Activated naive CD4-positive, alpha-beta T cell treated with anti-CD3 and anti-CD28 coated beads for 36 hours (primary cell): ENCODE data around the gene SCYGR1. TPM values are rescaled to one million over a fixed set of nuclear protein-coding genes. Genes with fewer than 3 reads are reported as not detected.
"Not testable (repeated sequence)": the region's sequence is repeated elsewhere in the genome, so short reads cannot be mapped to it uniquely, and the experiment has no call there.

Source experiments
- CTCF ChIA-PET: fragments of 350-600 bp; sonication (Branson Sonifier 250); formaldehyde crosslinking; loops from one replicate; lab custom pipeline; 2021; ENCODE audit warnings: antibody characterized with exemption; lab: Charles Lee
- DNase-seq: peaks from one replicate; pipeline ENCODE4 v3.0.0-alpha.2; 2020
- H3K27ac Mint-ChIP-seq: one replicate; pipeline ENCODE4 v1.8.0; 2021; ENCODE audit warnings: mild to moderate bottlenecking, mixed read lengths
- H3K27me3 Mint-ChIP-seq: one replicate; pipeline ENCODE4 v1.8.0; 2021; ENCODE audit warnings: low read depth, mixed read lengths
- H3K36me3 Mint-ChIP-seq: one replicate; pipeline ENCODE4 v1.8.0; 2021; ENCODE audit warnings: low read depth, mixed read lengths
- H3K4me1 Mint-ChIP-seq: one replicate; pipeline ENCODE4 v1.8.0; 2021; ENCODE audit warnings: low read depth, mixed read lengths
- H3K4me3 Mint-ChIP-seq: one replicate; pipeline ENCODE4 v1.8.0; 2021; ENCODE audit warnings: mild to moderate bottlenecking, moderate library complexity, mixed read lengths
- H3K9me3 Mint-ChIP-seq: one replicate; pipeline ENCODE4 v1.8.0; 2021; ENCODE audit warnings: mixed read lengths
- intact Hi-C: fragments of 100-400 bp; cut with micrococcal nuclease; formaldehyde crosslinking; loops from one replicate; pipeline ENCODE4 v1.15.1; 2023
- total RNA-seq, 2 experiments: library from RNA; stranded (reverse); gene quantifications; one replicate each; pipeline ENCODE4 v1.2.3, GENCODE V29; 2021

Gene SCYGR1
- total RNA-seq, 2 experiments from 2014 or later: not detected

DNA sequence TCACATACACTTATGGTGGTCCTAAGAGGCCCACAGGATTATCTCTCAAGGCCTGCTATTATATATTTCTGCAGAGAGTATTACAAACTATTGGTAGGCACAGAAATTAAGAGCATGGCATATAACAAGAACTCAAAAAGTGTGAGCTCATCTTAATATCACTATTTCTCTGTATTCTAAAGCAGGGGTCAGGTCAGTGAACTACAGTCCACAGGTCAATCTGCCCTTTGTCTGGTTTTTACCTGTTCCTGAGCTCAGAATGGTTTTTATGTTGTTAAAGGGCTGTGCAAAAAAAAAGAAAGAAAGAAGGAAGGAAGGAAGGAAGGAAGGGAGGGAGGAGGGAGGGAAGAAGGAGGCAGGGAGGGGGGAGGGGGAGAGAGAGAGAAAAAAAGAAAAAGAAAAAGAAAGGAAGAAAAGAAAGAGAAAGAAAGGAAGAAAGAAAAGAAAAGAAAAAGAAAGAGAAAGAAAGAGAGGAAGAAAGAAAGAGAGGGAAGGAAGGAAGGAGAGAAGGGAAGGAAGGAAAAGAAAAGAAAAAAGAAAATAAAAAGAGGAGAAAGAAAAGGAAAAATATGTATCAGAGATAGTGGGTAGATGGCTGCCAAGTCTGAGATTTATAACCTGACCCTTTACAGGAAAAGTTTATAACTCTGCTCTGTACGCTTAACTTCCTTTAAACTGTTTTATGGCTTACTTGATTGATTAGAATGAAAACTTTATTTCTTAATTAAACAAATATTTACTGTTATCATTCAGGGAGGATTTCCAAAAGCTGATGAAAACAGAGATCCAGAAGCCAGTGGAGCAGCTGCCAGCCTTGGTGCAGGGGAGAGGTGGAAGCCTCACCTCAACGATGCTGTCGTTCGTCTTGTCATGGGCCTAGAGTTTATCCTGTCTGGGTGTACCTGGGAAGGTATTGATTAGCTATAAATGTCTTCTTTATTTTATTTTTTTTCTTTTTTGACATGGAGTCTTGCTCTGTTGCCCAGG is 11.2 kb upstream of the SCYGR1 start:
- Mint-ChIP-seq H3K27me3 (no peaks in the 10 kb centered on the region), H3K9me3 (no peaks in the 10 kb centered on the region), H3K4me3 (no peak overlapping the region), H3K27ac (no peak overlapping the region), H3K4me1 (peaks cover 22% of the 10 kb centered on the region), H3K36me3 (no peaks in the 10 kb centered on the region)
- CTCF ChIA-PET: interaction anchor here (0.9 to 1.7 kb wide), 3 partner anchors 12 to 82 kb away, joined by 3 read pairs; no protein-coding TSS in a partner anchor
- no peak for DNase-seq
- intact Hi-C loops: no loop called here

DNA sequence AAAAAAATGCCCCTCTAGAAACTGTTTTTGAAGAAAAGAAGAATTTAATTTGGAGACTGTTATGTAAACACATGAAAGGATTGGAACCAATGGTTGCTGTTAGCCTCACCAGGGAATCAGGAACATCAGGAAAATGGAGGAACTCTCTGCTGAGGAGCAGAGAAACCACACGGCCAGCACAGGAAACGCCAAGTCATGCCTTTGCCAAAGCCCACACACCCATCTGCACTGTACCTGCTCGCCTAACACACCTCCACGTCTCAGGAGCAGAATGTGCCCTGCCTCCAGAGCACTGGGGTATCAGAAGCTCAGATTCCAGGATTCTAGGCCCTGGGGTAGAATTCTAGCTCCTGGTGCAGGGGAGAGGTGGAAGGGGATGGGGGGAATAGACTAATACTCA is 9.8 kb upstream of the SCYGR1 start:
- no peak for DNase-seq
- intact Hi-C loops: no loop called here
- Mint-ChIP-seq H3K4me3 (no peak overlapping the region), H3K27ac (no peak overlapping the region), H3K27me3 (no peaks in the 10 kb centered on the region), H3K36me3 (no peaks in the 10 kb centered on the region), H3K9me3 (no peaks in the 10 kb centered on the region), H3K4me1 (peaks cover 13% of the 10 kb centered on the region)
- CTCF ChIA-PET: interaction anchor here (0.6 to 1.4 kb wide), 4 partner anchors 14 to 248 kb away, joined by 3 read pairs; no protein-coding TSS in a partner anchor

DNA sequence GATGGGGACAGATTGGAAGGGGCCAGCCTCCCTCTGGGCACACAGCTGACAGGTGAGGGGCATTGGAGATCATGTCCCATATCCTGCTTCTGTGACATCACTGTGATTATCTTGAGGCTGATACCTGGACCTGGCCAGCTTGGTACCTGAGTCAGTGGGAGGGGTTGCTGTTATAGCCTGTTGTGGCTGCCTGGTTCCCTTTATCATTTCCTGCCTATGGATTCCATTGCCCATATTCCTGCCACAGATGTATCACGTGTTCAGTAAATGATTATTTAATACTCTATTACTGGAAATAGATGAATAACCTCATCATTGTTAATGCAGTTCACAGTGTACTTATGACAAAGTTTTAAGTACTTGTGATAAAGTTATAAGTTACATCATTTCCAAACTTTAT is 7.8 kb upstream of the SCYGR1 start:
- CTCF ChIA-PET: interaction anchor here (1.0 to 1.2 kb wide), 2 partner anchors 10 to 263 kb away, joined by 3 to 4 read pairs; no protein-coding TSS in a partner anchor
- intact Hi-C loops: no loop called here
- H3K4me1 Mint-ChIP-seq: peaks cover 6% of the 10 kb centered on the region
- no peak for DNase-seq
- H3K9me3 Mint-ChIP-seq: no peaks in the 10 kb centered on the region
- H3K36me3 Mint-ChIP-seq: no peaks in the 10 kb centered on the region
- H3K4me3 Mint-ChIP-seq: no peak overlapping the region
- peak overlapping the region; percentile 8 for H3K27ac Mint-ChIP-seq
- no peaks in the 10 kb centered on the region for H3K27me3 Mint-ChIP-seq

DNA sequence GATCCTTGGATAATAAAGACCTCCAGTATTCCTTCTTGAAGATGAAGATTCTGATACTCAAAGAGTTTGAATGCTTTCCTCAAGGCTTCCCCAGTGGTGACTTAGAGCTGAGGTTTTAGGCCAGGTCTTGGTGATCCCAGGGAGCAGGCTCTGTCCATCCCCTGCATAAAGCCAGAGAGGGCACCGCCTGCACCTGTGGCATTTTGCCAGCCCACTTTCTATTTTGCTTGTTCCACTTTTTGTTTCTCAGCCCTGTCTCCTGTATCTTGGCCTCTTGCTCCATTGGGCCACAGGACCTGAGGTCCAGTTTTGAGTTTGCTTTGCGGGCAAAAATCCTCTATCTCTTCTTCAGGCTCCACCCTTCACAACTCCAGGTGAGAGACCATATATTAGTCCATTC is 6.7 kb upstream of the SCYGR1 start:
- Mint-ChIP-seq H3K4me1 (peaks cover 6% of the 10 kb centered on the region), H3K27me3 (no peaks in the 10 kb centered on the region), H3K27ac (no peak overlapping the region), H3K36me3 (no peaks in the 10 kb centered on the region), H3K4me3 (no peak overlapping the region), H3K9me3 (no peaks in the 10 kb centered on the region)
- CTCF ChIA-PET: interaction anchor here (1.0 to 1.2 kb wide), 2 partner anchors 11 to 264 kb away, joined by 3 to 4 read pairs; no protein-coding TSS in a partner anchor
- no peak for DNase-seq
- intact Hi-C loops: no loop called here

DNA sequence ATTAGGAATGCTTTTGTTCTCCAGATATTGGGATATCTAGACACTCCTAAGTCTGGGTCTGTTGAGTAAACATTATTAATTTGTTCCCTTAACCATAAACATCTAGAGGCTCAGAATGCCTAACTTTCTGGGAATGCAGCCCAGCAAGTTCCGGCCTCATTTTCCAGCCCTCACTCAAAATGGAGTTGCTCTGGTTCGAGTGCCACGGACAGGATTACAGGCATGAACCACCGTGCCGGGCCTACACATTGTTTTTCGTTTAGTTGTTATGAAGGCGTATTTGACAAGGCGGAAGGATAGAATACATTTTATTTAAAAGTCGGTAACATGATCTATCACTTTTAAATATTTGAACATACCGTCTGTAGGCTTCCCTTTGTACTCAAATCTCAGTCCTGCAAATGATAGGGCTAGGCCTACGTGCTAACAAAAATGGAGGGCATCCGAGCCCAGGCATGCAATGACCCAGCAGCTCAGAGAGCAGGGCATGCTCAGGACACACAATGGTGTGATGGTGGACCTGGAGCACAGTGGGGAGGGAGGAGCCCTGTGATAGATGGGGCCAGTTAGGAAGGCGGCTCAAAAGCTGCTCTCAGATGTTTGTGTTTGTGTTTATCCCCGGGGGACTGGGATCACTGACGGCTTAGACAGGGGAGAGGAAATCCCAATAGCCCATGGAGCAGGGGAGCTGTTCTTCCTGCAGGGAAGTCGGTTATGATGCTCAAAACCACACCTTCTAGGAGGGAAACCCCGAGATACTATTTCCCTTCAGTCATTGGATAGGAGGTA is 2.9 kb upstream of the SCYGR1 start:
- Mint-ChIP-seq H3K4me3 (no peak overlapping the region), H3K36me3 (no peaks in the 10 kb centered on the region), H3K27me3 (no peaks in the 10 kb centered on the region), H3K27ac (no peak overlapping the region), H3K9me3 (no peaks in the 10 kb centered on the region), H3K4me1 (peaks cover 13% of the 10 kb centered on the region)
- intact Hi-C loops: no loop called here
- CTCF ChIA-PET: no interaction called here
- DNase-seq: no peak

DNA sequence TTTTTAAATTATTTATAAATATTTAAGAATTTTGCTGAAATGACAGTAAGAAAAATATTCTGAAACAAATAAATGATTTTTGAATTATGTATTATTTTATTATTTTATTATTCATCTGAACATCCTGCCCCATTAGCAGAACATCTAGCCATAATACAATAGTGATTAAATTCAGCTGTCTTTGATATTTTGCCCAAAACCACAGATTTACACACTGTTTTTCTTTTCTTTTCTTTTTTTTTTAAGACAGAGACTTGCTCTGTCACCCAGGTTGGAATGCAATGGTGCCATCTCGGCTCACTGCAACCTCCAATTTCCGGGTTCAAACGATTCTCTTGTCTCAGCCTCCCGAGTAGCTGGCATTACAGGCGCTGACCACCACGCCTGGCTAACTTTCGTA is 1.9 kb upstream of the SCYGR1 start:
- peaks cover 20% of the 10 kb centered on the region for H3K4me1 Mint-ChIP-seq
- no peak for DNase-seq
- CTCF ChIA-PET: no interaction called here
- no peaks in the 10 kb centered on the region for H3K27me3 Mint-ChIP-seq
- no peak overlapping the region for H3K4me3 Mint-ChIP-seq
- no peak overlapping the region for H3K27ac Mint-ChIP-seq
- no peaks in the 10 kb centered on the region for H3K36me3 Mint-ChIP-seq
- no peaks in the 10 kb centered on the region for H3K9me3 Mint-ChIP-seq
- intact Hi-C loops: no loop called here

DNA sequence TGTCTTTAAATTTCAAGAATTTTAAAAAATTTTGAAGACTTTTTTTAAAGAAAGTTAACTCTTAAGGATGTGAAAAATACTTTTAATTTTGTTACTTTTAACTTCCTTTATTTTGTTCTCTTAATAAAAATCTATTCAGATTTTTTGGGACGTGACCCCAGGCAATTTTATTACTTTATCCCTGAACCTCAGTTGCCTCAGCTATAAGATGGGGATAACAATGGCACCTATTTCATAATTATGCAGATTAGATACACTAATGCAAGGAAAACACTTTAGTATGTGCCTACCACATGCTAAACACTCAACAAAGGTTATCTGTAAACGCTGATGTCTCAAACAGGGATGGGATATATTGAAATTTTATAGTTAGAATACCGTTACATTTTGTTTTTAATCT is 1.5 kb upstream of the SCYGR1 start:
- no peak for DNase-seq
- CTCF ChIA-PET: no interaction called here
- no peaks in the 10 kb centered on the region for H3K36me3 Mint-ChIP-seq
- H3K4me1 Mint-ChIP-seq: peaks cover 20% of the 10 kb centered on the region
- no peak overlapping the region for H3K27ac Mint-ChIP-seq
- no peak overlapping the region for H3K4me3 Mint-ChIP-seq
- no peaks in the 10 kb centered on the region for H3K27me3 Mint-ChIP-seq
- H3K9me3 Mint-ChIP-seq: no peaks in the 10 kb centered on the region
- intact Hi-C loops: no loop called here

DNA sequence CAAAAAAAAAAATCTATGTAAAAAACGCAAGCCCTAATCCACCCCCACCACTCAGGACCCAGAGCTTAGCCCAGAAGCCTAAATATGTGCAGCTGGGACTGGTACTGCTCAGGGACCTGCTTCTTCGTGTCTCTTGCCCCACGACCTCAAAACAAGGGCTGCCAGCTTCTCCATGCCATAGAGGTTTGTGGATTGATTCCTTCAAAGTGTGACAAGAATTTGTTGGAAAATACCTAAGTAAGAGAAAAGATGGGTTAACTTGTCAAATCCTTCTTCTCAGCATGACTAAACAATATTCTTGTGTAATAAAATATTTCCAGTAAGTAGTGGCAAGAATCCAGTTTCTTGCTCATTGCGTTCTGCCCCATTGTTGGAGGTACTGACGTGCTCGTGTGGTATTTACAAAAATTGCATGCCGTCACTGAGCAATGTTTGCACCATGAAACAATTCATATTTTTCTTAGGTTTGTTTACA is 825 bp upstream of the SCYGR1 start:
- intact Hi-C loops: no loop called here
- Mint-ChIP-seq H3K27me3 (no peaks in the 10 kb centered on the region), H3K4me1 (peaks cover 23% of the 10 kb centered on the region), H3K36me3 (no peaks in the 10 kb centered on the region), H3K9me3 (no peaks in the 10 kb centered on the region), H3K4me3 (no peak overlapping the region), H3K27ac (no peak overlapping the region)
- CTCF ChIA-PET: no interaction called here
- no peak for DNase-seq

DNA sequence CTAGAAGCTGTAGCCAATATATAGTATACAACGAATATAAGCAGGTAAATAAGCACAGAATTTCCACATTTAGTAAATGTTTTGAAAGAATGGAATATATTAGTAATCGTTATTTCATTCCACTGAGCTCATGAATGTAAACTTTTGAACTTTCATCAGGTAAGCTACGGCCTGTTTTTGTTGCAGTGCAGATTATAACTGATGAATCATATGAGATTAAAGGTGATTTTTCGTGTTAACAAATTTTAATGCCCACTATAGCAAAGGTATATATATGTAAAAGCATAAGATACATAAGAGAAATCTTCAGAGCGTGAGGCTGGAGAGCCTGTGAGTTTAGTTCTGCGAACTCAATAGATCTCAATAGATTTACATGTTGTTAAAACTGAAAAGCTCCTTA is 1.1 kb downstream of the SCYGR1 start:
- peaks cover 3% of the 10 kb centered on the region for H3K36me3 Mint-ChIP-seq
- peaks cover 9% of the 10 kb centered on the region for H3K9me3 Mint-ChIP-seq
- H3K4me3 Mint-ChIP-seq: no peak overlapping the region
- H3K4me1 Mint-ChIP-seq: peaks cover 40% of the 10 kb centered on the region
- CTCF ChIA-PET: interaction anchor here (0.6 to 2.0 kb wide), 5 partner anchors 10 to 1833 kb away, joined by 3 to 9 read pairs (median 3); no protein-coding TSS in a partner anchor
- no peak overlapping the region for H3K27ac Mint-ChIP-seq
- intact Hi-C loops: no loop called here
- DNase-seq: no peak
- H3K27me3 Mint-ChIP-seq: no peaks in the 10 kb centered on the region

DNA sequence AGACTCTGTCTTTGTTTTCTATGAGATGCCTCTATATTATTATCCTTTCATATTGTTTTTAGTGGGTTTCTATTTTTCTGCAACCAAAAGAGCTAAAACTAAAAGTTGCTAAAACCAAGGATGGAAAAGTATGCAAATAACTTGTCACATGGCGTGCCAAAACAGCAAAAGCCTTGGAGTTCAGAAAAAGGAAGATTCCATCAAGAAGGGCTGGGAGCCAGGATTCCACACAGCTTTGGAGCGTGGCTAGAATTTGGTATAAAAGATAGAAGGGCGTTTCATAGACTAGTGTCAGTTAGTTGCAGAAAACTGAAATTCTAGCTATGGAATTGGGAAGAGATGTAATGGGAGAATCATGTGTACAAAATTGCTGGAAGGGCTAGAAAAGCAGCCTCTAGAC is 4.1 kb downstream of the SCYGR1 start:
- peaks cover 42% of the 10 kb centered on the region for H3K4me1 Mint-ChIP-seq
- peaks cover 10% of the 10 kb centered on the region for H3K9me3 Mint-ChIP-seq
- no peak for DNase-seq
- peaks cover 3% of the 10 kb centered on the region for H3K36me3 Mint-ChIP-seq
- no peaks in the 10 kb centered on the region for H3K27me3 Mint-ChIP-seq
- H3K27ac Mint-ChIP-seq: no peak overlapping the region
- CTCF ChIA-PET: interaction anchor here (1.3 kb wide), 1 partner anchor 14 kb away, joined by 3 read pairs; no protein-coding TSS in a partner anchor
- intact Hi-C loops: no loop called here
- H3K4me3 Mint-ChIP-seq: no peak overlapping the region

DNA sequence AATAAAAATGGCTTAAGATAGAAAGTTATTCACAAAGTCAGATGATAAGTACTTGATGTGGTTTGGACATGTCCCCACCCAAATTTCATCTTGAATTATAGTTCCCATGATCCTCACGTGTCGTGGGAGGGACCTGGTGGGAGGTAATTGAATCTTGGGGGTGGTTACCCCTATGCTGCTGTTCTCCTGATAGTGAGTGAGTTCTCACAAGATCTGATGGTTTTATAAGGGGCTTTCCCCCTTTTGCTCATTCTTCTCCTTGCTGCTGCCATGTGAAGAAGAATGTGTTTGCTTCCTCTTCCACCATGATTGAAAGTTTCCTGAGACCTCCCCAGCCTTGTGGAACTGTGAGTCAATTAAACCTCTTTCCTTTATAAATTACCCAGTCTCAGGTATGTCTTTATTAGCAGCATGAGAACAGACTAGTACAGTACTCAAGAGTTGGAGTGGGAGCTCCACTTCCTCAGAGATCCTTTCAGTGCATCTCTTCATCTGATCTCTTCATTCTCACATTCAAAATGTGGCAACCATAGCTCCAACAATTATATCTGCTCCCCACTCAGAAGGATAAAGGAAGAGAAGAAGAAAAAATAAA is 5.4 kb downstream of the SCYGR1 start:
- CTCF ChIA-PET: interaction anchor here (0.9 to 1.6 kb wide), 6 partner anchors 10 to 384 kb away, joined by 3 to 5 read pairs (median 3); no protein-coding TSS in a partner anchor
- intact Hi-C loops: loop anchor here (1.0 kb wide), 1 partner anchor 8 kb away; no protein-coding TSS in a partner anchor
- H3K9me3 Mint-ChIP-seq: peaks cover 10% of the 10 kb centered on the region

More for the DNA sequence above, 5.4 kb downstream of the SCYGR1 start:
- DNase-seq, H3K27me3 Mint-ChIP-seq, H3K4me3 Mint-ChIP-seq, H3K36me3 Mint-ChIP-seq: not testable (repeated sequence)
- H3K4me1 Mint-ChIP-seq: peaks cover 42% of the 10 kb centered on the region
- H3K27ac Mint-ChIP-seq: peak overlapping the region; percentile 43
